DND-41 (cell line): Measurements from ENCODE around the gene EIF5A.

Source experiments
- CTCF ChIP-seq: IDR thresholded peaks from 2 replicates; pipeline ENCODE4 v1.5.1; 2012; ENCODE audit warnings: borderline replicate concordance, low read length, moderate library complexity, mild to moderate bottlenecking; ENCODE audit not compliant: poor library complexity, severe bottlenecking; ENCODE audit errors: extremely low read depth
- EZH2 ChIP-seq: IDR thresholded peaks from 3 replicates; pipeline ENCODE4 v1.6.1; 2012; ENCODE audit warnings: borderline replicate concordance, low read depth, mild to moderate bottlenecking, moderate library complexity, low read length, inconsistent platforms; ENCODE audit not compliant: severe bottlenecking

DNA sequence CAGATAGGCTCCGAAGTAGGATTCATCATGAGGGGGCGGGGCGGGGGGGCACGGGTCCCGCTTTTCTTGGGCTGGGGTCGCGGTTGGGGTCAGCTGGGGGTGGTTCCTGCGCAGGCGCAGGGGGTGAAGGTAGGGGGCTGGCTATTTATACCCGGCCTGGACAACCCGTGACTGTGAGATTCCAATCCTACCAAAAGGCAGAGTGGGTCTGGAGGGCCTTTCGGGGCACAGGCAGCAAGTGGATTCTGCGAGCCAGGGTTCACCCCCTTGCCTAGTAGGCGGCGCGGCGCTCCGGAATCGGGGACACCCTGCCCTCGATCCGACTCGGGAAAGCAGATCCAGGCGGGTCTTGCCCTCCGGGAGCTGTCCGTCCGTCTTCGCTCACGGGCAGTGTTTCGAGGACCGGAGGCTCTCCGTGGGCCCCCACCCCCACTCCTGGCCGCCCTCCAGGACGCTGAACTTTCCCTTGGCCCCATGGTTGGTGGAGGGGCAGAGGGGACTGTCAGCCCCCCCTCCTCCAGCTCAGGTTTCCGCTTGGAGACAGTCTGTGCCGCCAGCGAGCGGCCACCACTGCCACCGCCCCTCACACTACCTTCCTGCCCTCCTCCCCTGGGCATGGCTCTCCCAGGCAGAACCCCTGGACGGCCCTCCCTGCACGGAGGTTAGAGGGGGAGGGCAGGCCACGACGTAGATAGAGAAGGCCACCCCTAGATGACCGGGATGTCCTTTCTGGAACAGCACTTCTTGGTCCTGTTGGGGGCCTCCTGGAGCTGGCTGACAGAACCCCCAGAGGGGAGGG, 25.3 kb upstream of the EIF5A start:
- TF ChIP-seq CTCF: no peak
- TF ChIP-seq EZH2: no peak
